ENCODE results near the gene NOL3. TPM values are rescaled to one million over a fixed set of nuclear protein-coding genes. Genes with fewer than 3 reads are reported as not detected.

NOL3 gene
- total and polyA plus RNA-seq, 8 donors = 15.2 to 119 (median 22.7) TPM

DNA sequence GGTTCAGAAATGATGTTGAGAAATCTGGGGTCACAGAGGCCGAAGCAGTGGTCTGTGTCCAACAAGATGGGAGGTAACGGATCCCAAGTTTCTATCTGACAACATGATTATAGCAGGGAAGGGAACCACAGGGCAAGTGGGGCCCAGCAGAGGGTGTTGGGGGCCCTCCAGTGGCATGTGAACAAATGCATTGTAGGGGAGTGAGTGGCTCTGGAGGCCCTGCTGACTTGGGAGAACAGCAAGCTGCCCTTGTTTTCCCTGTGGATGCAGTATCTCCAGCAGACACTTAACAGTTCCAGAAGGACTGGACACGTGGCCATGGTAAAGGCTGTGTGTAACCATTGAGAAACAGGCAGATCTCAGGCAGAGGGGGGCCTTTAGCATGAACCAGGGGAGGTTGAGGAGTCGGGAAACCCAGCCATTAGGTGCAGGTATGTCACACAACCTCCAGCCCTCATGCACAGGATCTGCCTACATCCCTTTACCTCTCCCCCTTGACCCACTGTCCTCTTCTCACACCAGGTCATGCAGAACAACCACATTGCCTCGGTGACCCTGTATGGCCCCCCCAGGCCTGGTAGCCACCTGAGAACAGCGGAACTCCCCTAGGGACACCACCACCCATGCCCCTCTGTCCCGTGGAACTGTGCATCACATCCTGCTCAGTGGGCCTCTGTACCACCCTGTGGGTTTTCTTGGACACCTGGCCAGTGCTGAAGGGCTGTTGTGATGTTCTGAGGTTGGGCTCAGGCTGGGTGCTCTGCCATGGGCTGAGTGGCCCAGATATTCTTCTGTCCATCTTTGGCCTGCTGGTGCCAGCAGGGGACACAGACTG lies 23.6 kb upstream of the NOL3 start:
- 84 to 85% methylated on average over 7 of the region's 7 CpGs for WGBS, 2 donors
- intact Hi-C loops (cut with DNase I) = loop anchor here in 1 of 3 donors (10.0 kb wide), 1 partner anchor 252 kb away; no protein-coding TSS in a partner anchor
- TF ChIP-seq CTCF (IDR thresholded peaks at IDR 0.05) = no peak
- peaks cover 2 to 21% (median 10%) of the 10 kb centered on the region in 3 donors for H3K36me3 ChIP-seq
- FAIRE-seq (no peak), DNase-seq (no peak), ATAC-seq (no peak)
- H3K4me1 ChIP-seq = no peaks in the 10 kb centered on the region
- no peak overlapping the region for H3K27ac ChIP-seq
- no peaks in the 10 kb centered on the region for H3K9me3 ChIP-seq
- no peak overlapping the region for H3K4me3 ChIP-seq
- H3K27me3 ChIP-seq = no peaks in the 10 kb centered on the region

DNA sequence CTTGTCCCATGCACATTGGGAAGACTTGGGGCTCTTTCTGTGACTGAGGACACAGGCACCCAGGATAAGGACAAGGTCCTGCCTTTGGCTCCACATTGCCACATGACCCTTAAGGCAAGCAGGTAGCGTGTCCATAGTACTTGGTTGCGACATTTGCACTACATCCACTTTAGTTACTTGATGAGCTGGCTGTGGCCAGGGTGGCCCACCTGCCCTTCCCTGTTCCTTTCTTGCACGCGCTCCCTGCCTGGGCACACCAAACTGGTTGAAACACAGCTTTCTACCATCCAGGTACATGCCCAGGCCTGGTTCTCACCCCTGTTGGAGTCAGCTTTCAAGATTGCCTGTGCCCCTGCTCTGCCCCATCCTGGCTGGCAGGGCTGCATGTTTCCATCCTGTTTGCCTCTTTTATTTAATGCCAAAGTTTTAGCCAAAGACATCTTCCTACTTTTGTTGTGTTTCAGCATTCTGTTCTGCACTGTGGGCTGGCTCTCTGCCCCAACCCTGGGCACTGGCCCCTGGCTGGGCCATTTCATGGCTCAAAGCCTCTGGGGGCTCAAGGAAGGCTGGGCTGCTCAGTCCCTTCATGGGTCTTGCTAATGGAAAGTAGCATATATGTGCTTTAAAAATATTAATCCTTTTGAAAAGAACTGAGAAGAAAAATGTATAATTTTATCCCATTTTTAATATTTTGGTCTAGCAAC lies 22.7 kb upstream of the NOL3 start:
- Histone ChIP-seq H3K4me3 (no peak overlapping the region), H3K36me3 (peaks cover 2 to 14% (median 10%) of the 10 kb centered on the region in 3 donors), H3K27ac (no peak overlapping the region), H3K27me3 (no peaks in the 10 kb centered on the region), H3K9me3 (no peaks in the 10 kb centered on the region), H3K4me1 (no peaks in the 10 kb centered on the region)
- DNase-seq (no peak), FAIRE-seq (no peak), ATAC-seq (no peak)
- 96 to 98% methylated on average over 4 of the region's 4 CpGs for WGBS, 2 donors
- intact Hi-C loops (cut with DNase I) = loop anchor here in 1 of 3 donors (10.0 kb wide), 1 partner anchor 253 kb away; no protein-coding TSS in a partner anchor
- TF ChIP-seq CTCF (IDR thresholded peaks at IDR 0.05) = no peak

DNA sequence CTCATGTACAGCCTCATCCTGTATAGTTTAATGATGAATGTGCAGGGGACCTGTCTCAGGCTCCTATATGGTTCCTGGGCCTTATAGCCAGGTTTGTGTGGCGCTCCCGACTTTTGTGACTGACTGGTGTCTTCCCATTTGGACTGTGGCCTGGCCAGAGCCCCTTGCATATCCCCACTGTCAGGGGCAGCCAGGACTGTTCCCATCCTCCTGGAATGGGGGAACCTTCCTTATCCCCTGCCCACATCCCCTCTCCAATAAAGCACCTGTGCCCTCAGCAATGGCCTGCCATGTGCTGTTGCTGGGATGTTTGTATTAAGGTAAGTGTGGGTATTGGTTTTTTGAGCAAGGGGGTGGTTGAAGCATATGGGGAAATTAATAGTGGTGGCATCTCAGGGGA lies 22.1 kb upstream of the NOL3 start:
- H3K9me3 ChIP-seq = no peaks in the 10 kb centered on the region
- H3K4me1 ChIP-seq = no peaks in the 10 kb centered on the region
- intact Hi-C loops (cut with DNase I) = loop anchor here in 1 of 3 donors (10.0 kb wide), 1 partner anchor 253 kb away; no protein-coding TSS in a partner anchor
- peaks cover 2 to 12% (median 10%) of the 10 kb centered on the region in 3 donors for H3K36me3 ChIP-seq
- ATAC-seq (no peak), DNase-seq (no peak), FAIRE-seq (no peak)
- H3K27ac ChIP-seq = no peak overlapping the region
- TF ChIP-seq CTCF (IDR thresholded peaks at IDR 0.05) = no peak
- H3K4me3 ChIP-seq = no peak overlapping the region
- no peaks in the 10 kb centered on the region for H3K27me3 ChIP-seq
- WGBS, 2 donors = 87 to 95% methylated on average over 2 of the region's 2 CpGs

DNA sequence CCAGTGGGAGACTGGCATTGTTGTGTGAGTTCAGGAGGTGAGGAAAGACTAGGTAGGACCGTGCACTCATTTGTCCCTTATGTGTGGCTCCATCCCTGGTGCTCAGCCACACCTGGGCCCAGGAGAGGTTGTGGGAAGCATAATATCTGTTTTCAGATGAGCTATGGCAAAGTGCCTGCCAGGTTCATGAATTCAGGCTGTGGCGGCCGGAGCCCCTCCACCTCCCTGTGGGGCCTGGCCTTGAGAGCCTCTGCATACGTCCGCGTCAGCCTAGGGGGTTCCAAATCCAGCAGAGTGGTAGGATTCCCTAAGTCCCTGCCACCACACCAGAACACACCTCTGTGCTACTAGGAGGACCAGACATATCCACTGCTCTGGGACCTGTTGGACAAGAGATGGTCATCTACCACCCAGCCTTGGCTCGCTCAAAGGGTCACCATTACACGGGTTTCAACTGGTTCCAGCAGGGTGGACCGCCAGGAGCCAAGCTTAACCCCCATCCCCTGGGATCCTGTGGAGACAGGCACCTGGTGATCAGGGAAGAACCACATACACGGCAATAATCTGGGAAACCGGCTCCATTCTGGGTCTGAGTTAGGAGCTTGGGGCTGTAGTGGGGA lies 21.6 kb upstream of the NOL3 start:
- intact Hi-C loops (cut with DNase I) = loop anchor here in 1 of 3 donors (10.0 kb wide), 1 partner anchor 254 kb away; no protein-coding TSS in a partner anchor
- H3K9me3 ChIP-seq = no peaks in the 10 kb centered on the region
- H3K4me1 ChIP-seq = no peaks in the 10 kb centered on the region
- no peak for FAIRE-seq
- H3K27me3 ChIP-seq = no peaks in the 10 kb centered on the region
- no peak for DNase-seq
- no peak for TF ChIP-seq CTCF (IDR thresholded peaks at IDR 0.05)
- ATAC-seq = no peak
- no peak overlapping the region for H3K27ac ChIP-seq
- H3K36me3 ChIP-seq = peaks cover 0 to 10% (median 10%) of the 10 kb centered on the region in 3 donors
- 89 to 90% methylated on average over 11 of the region's 11 CpGs for WGBS, 2 donors
- no peak overlapping the region for H3K4me3 ChIP-seq
